GM19438 (cell line): ENCODE data around the gene EIF5.

Experiments used
- ATAC-seq: cut with Tn5 transposase; IDR thresholded peaks from one replicate; pipeline ENCODE4 v1.9.1; 2021; ENCODE audit warnings: low read depth; ENCODE audit not compliant: unreplicated experiment

EIF5 gene

GRCh38 chr14:103333754-103334643 is at the start of gene EIF5:
Gene EIF5, plus strand, starts transcription at chr14:103334237. Its CDS starts 1,624 bp downstream, at chr14:103335861.
- peak; percentile 87 for ATAC-seq

- ATAC-seq: no peak
Measured at GRCh38 chr14:103284574-103285467, 49.2 kb upstream of the EIF5 start.

- no peak for ATAC-seq
Measured at GRCh38 chr14:103286460-103286859, 47.6 kb upstream of the EIF5 start.

- ATAC-seq: no peak
Measured at GRCh38 chr14:103286968-103287850, 46.8 kb upstream of the EIF5 start.

- ATAC-seq: no peak
Measured at GRCh38 chr14:103288076-103288766, 45.8 kb upstream of the EIF5 start.

- ATAC-seq: no peak
Measured at GRCh38 chr14:103290056-103290455, 44.0 kb upstream of the EIF5 start.

- no peak for ATAC-seq
Measured at GRCh38 chr14:103290494-103290893, 43.5 kb upstream of the EIF5 start.

GRCh38 chr14:103290961-103291360 is 43.1 kb upstream of the EIF5 start:
- ATAC-seq: no peak

GRCh38 chr14:103292426-103293374 is 41.3 kb upstream of the EIF5 start:
- ATAC-seq: no peak

- ATAC-seq: no peak
Measured at GRCh38 chr14:103293465-103293864, 40.6 kb upstream of the EIF5 start.

GRCh38 chr14:103294091-103294490 is 39.9 kb upstream of the EIF5 start:
- no peak for ATAC-seq

- ATAC-seq: no peak
Measured at GRCh38 chr14:103296007-103296406, 38.0 kb upstream of the EIF5 start.

- ATAC-seq: no peak
Measured at GRCh38 chr14:103296987-103297386, 37.0 kb upstream of the EIF5 start.

GRCh38 chr14:103298620-103299019 is 35.4 kb upstream of the EIF5 start:
- no peak for ATAC-seq

- no peak for ATAC-seq
Measured at GRCh38 chr14:103301512-103302354, 32.3 kb upstream of the EIF5 start.

GRCh38 chr14:103302966-103303365 is 31.1 kb upstream of the EIF5 start:
- no peak for ATAC-seq

- no peak for ATAC-seq
Measured at GRCh38 chr14:103304706-103305105, 29.3 kb upstream of the EIF5 start.
